NCI-H2081 (cell line): ENCODE measurements around the gene ASPHD2.
"Not testable (repeated sequence)": the region's sequence is repeated elsewhere in the genome, so short reads cannot be mapped to it uniquely, and the experiment has no call there.

Experiments used
- DNase-seq, 2 experiments: peaks; one replicate each; lab custom pipeline; 2025; lab: John Stamatoyannopoulos, UW

Gene ASPHD2, protein sequence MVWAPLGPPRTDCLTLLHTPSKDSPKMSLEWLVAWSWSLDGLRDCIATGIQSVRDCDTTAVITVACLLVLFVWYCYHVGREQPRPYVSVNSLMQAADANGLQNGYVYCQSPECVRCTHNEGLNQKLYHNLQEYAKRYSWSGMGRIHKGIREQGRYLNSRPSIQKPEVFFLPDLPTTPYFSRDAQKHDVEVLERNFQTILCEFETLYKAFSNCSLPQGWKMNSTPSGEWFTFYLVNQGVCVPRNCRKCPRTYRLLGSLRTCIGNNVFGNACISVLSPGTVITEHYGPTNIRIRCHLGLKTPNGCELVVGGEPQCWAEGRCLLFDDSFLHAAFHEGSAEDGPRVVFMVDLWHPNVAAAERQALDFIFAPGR

DNA sequence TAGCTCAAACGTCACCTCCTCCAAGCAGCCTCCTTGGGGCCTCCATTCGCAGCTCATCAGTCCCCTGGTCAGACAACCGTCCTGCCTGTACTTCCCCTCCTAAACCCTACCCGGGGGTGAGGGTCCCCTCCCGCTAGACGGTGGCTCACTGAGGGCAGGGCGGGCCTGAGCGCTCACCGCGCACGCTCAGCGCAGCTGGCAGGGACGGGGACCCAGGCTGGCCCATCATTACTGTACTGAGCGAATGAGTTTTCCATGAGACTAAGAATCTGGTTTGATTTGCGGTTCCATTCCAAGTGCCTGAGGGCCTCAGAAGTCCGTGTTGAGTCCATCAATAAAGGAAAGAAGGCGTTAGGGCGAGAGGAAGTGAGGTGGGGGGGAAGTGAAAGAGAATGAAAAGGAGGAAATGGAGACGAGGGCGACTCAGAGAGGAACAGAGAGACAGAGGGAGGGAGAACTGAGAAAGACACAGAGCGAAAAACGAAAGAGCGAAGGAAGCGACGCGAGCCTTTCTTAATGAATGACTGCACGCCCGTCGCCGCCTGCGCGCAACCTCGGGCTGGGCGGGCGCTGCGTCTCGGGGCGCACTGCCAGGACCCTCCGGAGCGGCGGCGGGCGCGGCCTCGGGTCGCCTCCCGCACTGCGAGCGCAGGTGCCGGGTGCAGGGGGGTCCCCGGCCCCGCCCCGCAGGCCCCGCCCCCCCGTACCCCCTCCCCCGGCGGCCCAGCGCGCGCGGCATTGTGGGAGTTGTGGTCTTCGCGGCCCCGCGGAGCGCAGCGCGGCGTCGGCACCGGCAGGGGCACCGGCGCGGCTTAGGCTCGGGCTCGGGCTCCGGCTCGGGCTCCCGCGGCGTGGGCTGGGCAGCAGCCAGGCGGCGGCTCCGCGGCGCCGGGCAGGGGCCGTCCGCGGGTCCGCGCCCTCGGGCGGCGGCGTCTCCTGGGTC, at the start of gene ASPHD2:
Gene ASPHD2 (plus strand): TSS at position 746 of the 943 bp plus-strand sequence. CDS start 4,356 bp downstream, outside the sequence.
- peak; percentile 63 to 65 for DNase-seq

DNA sequence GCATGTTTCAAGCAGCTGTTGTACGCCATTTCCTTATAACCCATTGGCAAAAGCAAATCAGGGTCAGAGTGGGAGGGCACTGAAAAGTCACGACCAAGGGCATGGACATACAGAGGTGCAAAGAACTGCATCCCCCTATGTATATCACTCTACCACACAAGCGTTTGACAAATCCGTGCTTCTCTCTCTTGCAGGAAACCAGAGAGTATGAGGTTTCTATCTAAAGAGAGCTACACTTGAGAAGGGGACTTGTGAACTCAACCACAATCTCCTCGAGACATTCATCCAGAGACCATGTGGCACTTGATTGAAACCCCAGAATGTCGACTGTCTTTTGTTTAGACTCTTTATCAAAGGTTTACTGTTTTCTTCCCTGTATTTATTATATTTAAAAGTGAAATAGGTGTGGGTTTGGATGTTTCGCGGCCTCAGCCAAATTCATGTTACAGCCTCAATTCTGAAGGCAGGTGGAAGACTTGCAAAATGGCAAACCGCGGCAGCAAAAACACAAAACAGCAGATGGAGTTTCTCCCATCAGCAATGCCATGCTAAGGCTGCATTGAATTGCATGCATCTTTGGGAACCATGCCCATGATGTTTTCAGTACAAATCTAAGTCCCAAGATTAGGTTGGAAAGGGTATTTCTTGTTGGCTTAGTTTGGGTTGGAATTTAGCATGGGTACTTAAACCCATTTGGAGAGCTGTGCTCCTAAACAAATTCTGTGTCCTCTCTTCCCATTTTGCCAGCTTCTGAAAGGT, 48.8 kb upstream of the ASPHD2 start:
- DNase-seq: no peak

DNA sequence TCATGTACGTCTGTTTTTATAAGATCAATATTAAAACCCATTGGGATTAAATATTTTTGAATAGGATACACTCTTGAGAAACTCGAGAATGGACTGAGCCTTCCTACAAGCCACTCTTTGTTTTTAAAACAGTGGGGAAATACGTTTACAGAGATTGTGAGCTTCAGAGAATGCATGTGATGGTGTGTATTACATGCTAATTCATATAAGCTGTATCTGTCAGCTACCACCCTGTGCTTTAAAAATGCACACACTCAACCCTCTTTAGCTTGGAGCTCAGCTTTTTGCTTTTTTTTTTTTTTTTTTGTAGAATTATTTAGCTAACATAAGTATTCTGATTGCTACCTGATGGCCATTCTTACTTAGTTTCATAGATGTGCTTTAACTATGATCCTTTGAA, 46.3 kb upstream of the ASPHD2 start:
- no peak for DNase-seq

DNA sequence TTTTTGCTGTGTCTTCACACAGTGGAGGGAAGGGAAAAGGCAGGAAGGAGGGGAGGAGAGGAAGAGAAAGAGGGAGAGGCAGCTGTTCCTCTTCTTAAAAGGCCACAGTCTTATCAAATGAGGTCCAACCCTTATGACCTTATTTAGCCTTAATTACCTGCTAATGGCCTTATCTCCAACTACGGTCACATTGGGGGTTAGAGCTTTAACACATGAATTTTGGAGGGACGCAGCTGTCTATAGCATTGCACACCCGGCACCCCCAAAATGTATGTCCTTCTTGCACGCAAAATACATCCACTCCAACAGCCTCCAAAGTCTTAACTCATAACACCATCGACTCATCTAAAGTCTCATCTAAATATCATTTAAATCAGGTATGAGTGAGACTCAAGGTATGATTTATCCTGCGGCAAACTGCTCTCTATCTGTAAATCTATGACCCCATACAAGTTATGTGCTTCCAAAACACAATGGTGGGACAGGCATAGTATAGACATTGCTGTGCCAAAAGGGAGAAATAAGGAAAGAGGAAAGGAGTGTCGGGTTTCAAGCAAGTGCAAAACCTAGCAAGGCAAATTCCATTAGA, 45.0 kb upstream of the ASPHD2 start:
- DNase-seq: no peak

DNA sequence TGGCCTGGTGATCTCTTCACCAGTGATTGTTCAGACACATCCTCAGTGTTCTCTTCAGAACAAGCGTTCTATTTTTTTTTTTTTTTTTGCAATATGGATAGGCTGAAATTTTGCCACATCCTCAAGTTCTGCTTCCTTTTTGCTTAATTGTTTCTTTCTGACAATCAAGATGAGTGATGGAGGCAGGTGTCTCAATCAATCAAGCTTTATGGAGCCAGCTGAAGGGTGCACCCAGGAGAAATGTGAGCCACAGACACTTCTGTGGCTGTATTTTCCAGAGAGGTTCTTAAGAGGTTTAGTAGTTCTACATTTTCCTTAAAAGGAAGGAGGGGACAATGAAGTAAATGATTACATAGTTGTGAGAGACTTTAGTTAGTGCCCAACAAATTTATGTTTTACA, 43.9 kb upstream of the ASPHD2 start:
- DNase-seq: no peak

DNA sequence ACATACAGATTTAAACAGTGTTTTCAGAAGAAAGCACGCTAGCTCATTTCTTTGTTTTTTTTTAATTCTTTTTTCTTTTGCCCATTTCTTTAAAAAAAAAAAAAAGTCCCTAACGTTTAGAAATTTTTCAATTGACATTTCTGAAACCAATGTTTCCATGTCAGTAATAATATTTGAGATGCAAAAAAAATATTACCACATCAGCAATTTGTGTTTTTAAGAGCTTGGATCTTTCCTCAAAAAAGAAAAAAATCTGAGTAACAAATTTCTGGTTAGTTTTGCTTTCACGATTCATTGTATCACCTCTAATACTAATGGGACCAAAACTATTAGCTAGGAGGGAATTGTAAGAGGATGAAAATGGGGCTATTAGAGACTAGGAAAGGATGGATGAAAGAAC, 39.9 kb upstream of the ASPHD2 start:
- DNase-seq: no peak

DNA sequence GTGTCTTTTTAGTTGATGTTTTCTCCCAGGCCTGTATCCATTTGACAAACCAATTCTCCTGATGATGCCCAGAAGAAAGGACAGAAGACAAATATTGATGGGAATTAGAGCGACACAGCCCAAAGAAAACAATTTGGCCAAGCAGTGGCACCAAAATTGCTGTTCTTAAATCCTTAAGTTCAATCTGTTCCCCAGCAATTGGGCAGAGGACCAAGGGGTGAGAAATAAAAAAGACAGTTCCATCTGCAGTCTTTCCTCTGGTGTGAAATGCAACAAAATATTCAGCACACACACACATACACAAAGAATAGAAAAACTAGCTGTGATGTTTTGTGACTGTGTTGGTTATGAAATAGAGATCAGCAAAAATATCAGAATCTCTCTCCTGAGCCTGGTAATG, 38.0 kb upstream of the ASPHD2 start:
- no peak for DNase-seq

DNA sequence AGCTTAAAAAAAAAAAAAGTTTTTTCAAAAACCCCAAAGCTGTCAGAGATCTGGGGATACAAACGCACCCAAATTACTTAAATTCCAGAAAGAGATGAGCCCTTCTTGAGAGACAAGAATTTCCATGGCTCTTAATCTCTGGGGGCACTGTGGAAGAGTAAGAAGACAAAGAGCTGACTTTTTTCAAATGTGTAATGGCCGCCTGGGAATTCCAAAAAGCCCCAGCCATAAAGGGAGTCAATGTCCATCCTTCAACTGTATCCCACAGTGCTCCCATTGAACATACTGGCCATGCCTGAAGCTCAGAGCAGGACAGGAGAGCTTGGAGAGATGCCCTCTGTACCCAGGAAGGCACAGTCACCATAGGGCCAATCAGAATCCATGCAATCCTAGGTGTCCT, 37.4 kb upstream of the ASPHD2 start:
- no peak for DNase-seq

DNA sequence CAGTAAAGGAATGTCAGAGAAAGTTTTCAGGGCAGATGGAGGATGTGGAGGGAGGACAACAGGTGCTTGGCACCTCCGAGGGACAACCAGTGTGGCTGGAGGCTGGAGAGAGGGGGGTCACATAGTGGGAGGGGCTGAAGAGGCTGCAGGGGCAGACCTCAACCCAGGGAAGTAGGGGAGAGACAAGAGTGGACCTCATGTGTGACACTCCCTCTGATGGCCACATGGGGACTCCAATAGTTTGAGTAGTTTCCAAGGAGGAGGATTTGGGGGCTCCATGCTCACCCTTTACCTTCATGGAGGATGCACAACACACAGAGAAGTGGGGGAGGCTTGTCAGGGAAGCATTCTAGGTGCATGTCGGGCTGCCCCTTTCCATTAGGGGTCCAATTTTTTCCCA, 35.1 kb upstream of the ASPHD2 start:
- no peak for DNase-seq

DNA sequence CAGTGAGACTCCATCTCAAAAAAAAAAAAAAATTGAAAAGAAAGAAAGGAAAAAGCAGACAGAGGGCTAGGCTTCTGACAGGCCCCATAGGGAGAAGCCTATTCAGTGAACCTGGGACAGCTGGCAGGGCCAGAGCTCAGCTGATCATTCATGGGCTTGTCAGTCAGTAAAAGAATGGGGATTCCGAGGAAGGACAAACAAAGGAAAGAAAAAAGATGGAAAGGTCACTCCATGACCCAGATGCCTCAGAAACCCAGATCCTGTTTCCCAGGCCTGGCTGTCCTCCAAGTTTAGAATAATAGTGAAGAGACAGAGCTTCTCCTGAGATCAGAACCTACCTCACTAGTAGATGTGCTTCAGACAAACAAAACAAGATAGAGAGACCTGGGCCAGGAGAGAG, 34.3 kb upstream of the ASPHD2 start:
- peak; percentile 13 to 21 for DNase-seq

DNA sequence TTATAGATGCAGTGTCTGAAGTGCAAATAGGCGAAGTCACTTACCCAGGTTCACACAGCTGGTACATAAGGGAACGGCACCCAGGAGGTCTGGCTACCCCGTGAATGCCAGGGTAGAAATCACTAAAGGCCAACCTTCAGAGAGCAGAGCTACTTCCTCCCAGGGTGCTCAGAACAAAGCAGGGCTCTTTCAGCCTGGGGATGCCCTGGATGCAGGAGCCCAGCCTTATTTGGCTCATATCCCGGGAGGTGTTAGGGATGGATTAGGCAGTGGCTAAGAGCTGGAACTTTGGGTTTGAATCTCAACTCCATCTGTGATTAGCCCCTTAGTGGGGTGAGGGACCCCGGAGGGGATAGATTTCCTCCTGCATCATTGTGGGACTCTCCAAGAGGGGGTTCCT, 33.1 kb upstream of the ASPHD2 start:
- peak; percentile 25 to 63 for DNase-seq

DNA sequence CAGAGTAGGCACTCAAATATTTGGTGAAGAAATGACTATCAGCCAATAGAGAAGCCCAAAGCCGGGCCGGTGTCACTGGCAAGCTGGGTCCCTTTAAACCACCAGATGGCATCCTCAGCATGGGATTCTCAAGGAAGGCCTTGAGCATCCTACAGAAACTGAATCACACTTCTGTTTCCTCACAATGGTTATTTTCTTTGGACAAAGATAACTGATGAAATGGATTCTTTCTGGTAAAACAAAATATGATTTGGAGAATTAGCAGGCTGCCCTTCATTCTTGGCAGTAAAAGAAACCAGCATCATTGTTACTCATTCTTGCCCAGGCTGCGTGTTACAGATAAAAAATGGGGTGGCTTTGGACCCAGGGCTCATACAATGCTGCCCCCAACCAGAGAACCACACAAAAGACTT, 30.3 kb upstream of the ASPHD2 start:
- DNase-seq: peak; percentile 24 to 34

DNA sequence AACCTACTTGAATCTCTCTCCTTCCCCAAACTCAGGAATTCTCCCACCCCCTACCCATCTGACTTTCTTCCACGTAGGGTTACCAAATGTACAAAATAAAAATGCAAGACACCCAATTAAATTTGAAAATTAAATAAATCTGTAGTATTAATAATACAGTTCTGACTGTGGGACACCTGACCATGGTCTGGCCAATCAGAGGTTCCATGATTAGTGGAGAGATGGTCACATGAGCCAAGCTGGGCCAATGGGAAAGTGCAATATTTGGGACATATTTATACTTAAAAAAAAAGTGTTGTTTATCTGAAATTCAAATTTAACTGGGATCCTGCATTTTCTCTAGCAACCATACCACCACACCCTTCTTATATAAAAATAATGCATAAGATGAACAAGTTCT, 29.8 kb upstream of the ASPHD2 start:
- no peak for DNase-seq

DNA sequence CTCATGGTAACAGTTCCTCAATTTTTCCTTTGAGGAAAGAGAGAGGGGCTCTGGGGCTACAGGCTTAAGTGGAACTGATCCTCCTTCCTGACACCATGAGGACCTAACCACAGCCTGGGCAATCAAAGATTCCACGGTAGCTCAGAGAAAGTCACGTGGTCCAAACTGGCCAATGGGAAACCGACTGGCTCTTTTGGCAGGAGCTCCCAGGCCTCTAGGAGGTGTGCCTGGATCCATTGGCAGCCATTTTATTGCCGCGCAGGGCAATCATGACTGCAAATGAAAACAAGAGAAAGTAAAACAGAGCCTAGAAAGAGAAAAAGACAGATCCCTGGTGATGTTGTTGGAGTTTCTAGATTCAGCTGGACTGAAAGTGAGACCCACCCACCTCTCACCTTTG, 27.3 kb upstream of the ASPHD2 start:
- DNase-seq: no peak

DNA sequence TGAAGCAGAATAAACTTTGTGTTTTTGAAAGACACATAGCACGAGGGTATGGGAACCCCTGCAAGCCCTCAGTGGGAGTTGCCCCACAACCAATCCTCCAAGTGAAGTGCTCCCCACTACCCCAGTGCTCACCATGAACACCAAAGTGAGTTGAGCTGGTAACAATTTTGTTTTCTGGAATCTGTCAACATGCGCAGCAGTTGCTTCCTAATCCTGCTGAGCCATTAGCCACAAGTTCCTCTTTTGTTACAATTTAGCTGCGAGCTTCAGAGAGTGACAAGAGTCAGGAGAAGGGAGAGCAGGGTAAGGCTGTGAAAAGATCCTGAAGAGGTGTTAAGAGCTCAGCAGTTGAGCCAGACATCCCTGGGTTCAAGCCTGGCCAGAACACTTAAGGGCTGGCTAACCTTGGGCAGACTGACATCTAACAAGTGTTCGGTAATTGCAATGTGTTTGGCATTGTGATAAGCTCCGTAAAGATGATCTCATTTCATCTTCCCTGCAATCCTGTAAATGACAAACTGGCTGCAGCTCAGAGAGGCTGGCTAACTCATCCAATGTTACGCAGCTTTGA, 24.1 kb upstream of the ASPHD2 start:
- no peak for DNase-seq

DNA sequence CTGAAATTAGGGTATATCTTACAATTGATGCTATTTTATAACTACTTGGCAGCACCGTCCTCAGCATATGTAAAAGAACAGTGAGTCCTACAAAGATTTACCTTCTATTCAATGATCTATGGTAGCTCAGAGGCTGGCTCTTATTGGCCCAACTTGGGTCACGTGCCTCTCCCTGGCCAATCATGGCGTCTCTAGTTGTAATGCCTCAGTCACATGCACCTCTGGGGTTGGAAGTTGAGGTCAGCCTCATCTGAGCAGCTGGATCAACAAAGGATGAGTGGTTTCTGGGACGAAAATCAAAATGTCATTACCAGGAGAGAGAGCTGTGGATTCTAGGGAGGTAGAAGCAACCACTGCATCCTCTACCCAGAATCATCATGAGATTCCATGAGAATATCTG, 22.9 kb upstream of the ASPHD2 start:
- peak; percentile 53 to 66 for DNase-seq

DNA sequence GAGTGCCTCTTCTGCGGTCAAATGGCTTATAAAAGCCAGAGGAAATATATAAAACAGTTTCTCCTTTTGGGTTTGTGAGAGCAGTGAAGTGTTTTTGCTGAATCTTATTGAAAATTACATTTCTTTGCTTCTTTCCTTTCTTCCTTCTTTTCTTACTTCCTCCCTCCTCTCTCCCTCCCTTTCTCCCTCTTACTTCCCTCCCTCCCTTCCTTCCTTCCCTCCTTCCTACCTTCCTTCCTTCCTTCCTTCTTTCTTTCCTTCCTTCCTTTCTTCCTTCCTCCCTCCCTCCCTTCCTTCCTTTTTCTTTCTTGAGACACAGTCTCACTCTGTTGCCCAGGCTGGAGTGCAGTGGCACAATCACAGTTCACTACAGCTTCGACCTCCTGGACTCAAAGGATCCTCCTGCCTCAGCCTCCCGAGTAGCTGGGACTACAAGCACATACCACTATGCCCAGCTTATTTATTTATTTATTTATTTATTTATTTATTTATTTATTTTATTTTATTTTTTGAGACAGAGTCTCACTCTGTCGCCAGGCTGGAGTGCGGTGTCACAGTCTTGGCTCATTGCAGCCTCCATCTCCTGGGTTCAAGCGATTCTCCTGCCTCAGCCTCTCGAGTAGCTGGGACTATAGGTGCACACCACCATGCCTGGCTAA, 20.4 kb upstream of the ASPHD2 start:
- not testable (repeated sequence) for DNase-seq

DNA sequence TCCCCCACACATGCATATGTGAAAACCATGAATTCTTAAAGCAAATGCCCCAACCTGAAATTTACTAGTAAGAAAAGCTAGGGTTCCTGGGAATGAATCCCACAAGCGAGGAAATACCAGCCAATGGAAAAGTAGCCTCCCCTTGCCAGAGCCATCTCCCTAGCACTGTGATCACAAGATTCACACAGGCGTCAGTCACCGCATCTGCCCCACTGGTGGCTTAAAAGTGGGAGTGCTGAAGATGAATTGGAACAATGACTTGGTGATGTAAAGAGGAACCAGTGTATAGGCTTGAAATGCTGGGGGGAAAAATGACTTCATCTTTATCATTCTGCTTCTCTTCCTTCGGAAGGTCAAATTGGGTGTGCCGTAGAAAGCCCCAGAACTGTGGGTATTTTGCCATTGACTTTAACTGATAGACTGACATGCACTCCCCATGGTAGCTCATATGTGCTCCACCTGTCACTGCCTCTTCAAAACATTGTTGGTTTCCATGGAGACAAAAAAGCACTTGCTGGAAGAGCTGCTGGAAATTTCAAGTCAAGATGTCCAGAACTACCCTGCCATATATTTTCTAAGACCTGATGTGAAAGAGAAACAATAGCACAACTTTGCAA, 19.2 kb upstream of the ASPHD2 start:
- no peak for DNase-seq

DNA sequence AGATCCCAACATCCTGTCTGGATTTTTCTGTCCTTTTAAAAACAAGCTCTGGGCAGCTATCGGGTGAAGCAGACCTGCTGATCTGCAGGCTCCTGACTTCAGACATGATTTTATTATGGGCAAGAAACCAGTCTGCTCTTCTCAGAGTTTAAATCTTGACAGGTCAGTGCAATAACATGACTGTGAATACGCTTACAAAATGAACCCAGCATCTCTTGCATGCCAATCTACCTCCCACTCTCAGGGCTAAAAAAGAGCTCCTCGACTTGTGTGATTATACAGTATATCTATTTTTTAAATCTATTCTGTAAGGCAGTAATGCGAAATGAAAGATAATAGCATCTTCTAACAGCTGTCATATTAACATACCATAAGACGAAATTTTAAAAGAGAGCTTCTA, 18.7 kb upstream of the ASPHD2 start:
- DNase-seq: no peak

DNA sequence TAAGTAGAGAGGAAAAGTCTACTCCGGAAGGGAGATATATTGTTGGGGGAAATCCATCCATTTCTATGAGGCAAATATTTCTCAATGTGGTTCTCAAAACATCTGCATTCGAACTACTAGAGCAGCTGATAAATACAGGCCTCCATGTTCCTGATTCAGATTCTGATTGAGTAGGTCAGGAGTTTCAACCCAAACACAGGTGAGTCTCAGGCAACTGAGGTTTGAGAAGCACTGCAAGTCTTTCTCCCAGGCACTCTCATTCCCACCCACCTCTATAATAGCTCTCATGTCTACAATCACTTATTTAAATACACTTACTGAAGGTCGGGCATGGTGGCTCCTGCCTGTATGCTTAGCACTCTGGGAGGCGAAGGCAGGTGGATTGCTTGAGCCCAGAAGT, 14.7 kb upstream of the ASPHD2 start:
- DNase-seq: no peak

DNA sequence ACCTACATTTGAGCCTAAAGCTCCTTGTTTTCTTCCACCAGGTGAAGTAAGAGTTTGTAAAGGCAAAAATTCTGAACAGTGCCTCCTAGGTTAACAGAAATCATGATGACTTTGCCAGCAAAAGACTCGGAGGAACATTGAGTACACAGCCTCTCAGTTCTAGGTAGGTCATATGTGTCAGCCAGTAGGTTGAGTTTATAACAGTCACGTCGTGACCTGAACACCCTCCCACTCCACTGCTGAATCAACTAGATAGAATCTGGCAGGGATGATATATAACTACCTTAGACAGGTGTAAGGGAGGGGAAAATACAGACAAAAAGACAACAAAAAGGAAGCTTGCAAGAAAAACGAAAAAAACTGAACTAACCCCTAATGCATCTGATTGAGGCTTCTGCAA, 12.8 kb upstream of the ASPHD2 start:
- no peak for DNase-seq
